AG10803 (cell line): ENCODE results near the gene SLC25A21.

Experiments
- DNase-seq: peaks from one replicate; pipeline ENCODE4 v3.0.0; 2010; ENCODE audit warnings: low read depth
- H3K4me3 ChIP-seq: 2 replicates; pipeline ENCODE4 v1.5.1; 2011; ENCODE audit warnings: mild to moderate bottlenecking, low read length, control low read depth
- TF ChIP-seq, protein P1 (sequence below): conservative IDR thresholded peaks from 2 replicates; pipeline ENCODE4 v1.5.1; 2011; ENCODE audit warnings: mild to moderate bottlenecking, low read length, control low read depth, inconsistent platforms

SLC25A21 gene

GRCh38 chr14:36756226-36756625 is 416.2 kb downstream of the SLC25A21 start:
- no peak for DNase-seq
- no peak overlapping the region for H3K4me3 ChIP-seq
- TF ChIP-seq, protein P1, sequence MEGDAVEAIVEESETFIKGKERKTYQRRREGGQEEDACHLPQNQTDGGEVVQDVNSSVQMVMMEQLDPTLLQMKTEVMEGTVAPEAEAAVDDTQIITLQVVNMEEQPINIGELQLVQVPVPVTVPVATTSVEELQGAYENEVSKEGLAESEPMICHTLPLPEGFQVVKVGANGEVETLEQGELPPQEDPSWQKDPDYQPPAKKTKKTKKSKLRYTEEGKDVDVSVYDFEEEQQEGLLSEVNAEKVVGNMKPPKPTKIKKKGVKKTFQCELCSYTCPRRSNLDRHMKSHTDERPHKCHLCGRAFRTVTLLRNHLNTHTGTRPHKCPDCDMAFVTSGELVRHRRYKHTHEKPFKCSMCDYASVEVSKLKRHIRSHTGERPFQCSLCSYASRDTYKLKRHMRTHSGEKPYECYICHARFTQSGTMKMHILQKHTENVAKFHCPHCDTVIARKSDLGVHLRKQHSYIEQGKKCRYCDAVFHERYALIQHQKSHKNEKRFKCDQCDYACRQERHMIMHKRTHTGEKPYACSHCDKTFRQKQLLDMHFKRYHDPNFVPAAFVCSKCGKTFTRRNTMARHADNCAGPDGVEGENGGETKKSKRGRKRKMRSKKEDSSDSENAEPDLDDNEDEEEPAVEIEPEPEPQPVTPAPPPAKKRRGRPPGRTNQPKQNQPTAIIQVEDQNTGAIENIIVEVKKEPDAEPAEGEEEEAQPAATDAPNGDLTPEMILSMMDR, result no peak

DNA sequence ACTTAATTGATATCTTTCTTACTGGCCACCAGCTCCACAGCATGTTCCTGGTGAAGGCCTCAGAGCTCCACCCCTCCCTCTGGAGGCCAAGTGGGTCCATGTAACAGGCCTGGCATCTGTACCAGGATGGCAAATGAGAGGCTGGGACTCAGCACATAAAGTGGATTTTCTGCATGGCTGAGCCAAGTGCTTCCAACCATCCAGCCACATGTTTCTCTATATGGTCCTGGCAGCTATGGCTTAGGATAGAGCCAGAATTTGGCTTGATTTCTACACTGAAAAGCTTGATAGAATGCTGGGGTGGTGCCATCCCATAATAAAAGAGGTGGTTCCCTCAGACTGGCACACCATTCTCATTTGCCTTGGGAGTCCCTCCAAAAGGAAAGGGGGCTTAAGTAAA is 416.6 kb downstream of the SLC25A21 start:
- DNase-seq, result no peak
- TF ChIP-seq, protein P1, result no peak
- H3K4me3 ChIP-seq, result no peak overlapping the region

GRCh38 chr14:36751920-36752319 is 420.5 kb downstream of the SLC25A21 start:
- TF ChIP-seq, protein P1, result no peak
- H3K4me3 ChIP-seq, result no peak overlapping the region
- no peak for DNase-seq

DNA sequence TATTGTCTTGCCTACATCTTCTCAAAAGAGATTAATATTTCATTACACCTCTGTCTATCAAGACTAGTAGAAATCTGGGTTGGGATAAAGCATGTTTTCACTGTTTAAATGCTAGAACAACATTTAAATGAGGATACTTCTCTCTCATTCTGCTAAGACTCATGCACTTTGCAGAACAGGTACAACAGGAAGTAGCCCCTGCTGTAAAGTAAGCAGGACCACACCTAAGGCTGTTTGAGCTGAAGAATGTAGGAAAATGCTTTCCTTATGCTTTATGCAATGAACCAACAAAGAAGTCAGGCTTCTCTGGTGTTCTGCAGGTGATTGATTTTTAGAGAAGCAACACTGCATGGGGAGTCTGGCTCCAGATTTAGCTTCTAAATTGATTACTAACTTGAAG is 421.3 kb downstream of the SLC25A21 start:
- no peak overlapping the region for H3K4me3 ChIP-seq
- TF ChIP-seq, protein P1, result no peak
- DNase-seq, result no peak

- TF ChIP-seq, protein P1, result no peak
- DNase-seq, result no peak
- H3K4me3 ChIP-seq, result no peak overlapping the region
Measured at GRCh38 chr14:36750244-36750643, 422.2 kb downstream of the SLC25A21 start.

DNA sequence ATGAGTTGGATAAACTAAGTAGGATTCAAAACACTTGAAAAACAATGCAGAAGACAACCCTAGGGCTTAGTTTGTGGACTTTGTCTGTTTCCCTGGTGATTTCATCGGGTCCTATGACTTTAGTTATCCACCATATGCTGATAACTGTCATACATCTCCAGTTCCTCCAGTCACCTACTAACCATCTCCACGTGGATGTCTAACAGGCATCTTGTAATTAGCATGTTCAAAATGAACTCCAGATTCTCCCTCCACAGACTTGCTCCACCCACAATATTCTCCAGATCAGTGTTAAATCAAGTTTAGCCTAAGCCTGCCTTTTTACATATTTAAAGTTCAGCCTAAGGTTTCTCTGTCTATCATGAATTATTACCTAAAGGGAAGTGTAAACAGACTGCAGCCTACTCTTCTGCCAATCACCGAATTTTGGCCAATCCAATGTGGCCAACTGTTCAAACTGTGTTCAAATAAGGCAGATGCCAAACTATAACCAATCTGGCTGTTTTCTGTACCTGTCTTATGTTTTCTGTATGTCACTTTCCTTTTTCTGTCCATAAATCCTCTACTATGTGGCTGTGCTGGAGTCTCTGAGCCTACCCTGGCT is 423.7 kb downstream of the SLC25A21 start:
- H3K4me3 ChIP-seq, result no peak overlapping the region
- no peak for DNase-seq
- TF ChIP-seq, protein P1, result no peak

DNA sequence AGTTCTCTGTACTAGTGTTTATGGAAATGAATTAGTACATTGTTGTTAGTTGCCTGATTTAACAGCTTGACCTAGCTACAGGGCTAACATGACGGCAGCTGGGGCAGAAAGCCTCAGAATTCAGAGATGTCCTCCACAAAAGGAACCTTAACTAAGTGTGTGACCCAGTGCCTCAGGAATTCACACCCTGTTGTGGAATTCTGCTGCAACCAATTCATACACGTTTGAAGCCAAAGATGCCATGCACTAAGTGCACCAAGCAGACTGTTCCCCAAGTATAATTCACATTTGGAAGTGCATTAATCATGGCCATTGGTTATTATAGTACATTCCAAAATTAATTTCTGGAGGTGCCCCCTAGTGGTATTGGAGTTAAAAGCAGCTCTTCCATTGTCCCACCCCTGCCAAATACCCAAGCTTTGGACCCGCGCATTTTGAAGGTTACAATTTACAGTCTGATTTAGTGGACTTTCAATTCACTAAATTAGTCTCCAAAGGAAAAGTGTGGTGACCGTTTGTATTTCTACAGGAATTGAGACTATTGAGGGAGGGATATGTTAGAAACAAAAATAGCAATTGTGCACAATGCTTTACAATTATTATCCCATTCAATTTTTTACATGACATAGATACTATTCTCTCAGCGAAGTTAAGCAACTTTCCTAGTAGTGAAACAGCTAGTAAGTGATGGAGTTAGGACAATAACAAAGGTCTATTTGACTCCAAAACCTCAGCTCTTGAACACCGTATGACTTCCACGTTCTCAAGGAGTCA is 424.8 kb downstream of the SLC25A21 start:
- TF ChIP-seq, protein P1, result peak; percentile 66
- peak; percentile 8 for DNase-seq
- no peak overlapping the region for H3K4me3 ChIP-seq
